Left ventricle myocardium superior (tissue), 1 donor: ENCODE results near the gene PSMD5. TPM values are rescaled to one million over a fixed set of nuclear protein-coding genes. Genes with fewer than 3 reads are reported as not detected.

Source experiments
- ATAC-seq: fragments of 200-7000 bp; cut with Tn5 transposase; one replicate; pipeline ENCODE4 v1.9.1; 2020; ENCODE audit warnings: mild to moderate bottlenecking, moderate library complexity
- DNase-seq: peaks from one replicate; pipeline ENCODE4 v3.0.0-alpha.2; 2020
- intact Hi-C: fragments of 100-400 bp; cut with micrococcal nuclease; formaldehyde crosslinking; loops from one replicate; pipeline ENCODE4 v1.11.0; 2022
- total RNA-seq: library from RNA; stranded (reverse); fragmentation: NEBNext Ultra II Directional; extraction: Animal tissue kit (Norgen Biotek cat#: 25700); gene quantifications from one replicate; pipeline ENCODE4 v1.2.1, GENCODE V29; 2021
- donor health status: DM: no; HTN: yes; CAD: no; lungs with severe emphysema.

Gene PSMD5
- total RNA-seq, 1 donor from 2014 or later: 14.0 TPM

- intact Hi-C loops: no loop called here
- ATAC-seq: no peak
- no peak for DNase-seq
Observed at GRCh38 chr9:120775859-120776258, 66.9 kb downstream of the PSMD5 start.

- intact Hi-C loops: no loop called here
- ATAC-seq (no peak), DNase-seq (no peak)
Observed at GRCh38 chr9:120774719-120775118, 68.0 kb downstream of the PSMD5 start.

GRCh38 chr9:120773256-120773655 is 69.5 kb downstream of the PSMD5 start:
- DNase-seq (no peak), ATAC-seq (no peak)
- intact Hi-C loops: no loop called here

- intact Hi-C loops: no loop called here
- ATAC-seq (no peak), DNase-seq (no peak)
Observed at GRCh38 chr9:120770931-120771330, 71.8 kb downstream of the PSMD5 start.

- ATAC-seq (no peak), DNase-seq (no peak)
- intact Hi-C loops: loop anchor here (10.0 kb wide), 1 partner anchor 166 kb away; no protein-coding TSS in a partner anchor
Observed at GRCh38 chr9:120768886-120769285, 73.8 kb downstream of the PSMD5 start.

GRCh38 chr9:120768247-120768646 is 74.5 kb downstream of the PSMD5 start:
- no peak for ATAC-seq
- intact Hi-C loops: loop anchor here (10.0 kb wide), 1 partner anchor 167 kb away; no protein-coding TSS in a partner anchor

GRCh38 chr9:120767451-120767850 is 75.3 kb downstream of the PSMD5 start:
- no peak for DNase-seq
- intact Hi-C loops: loop anchor here (10.0 kb wide), 1 partner anchor 167 kb away; no protein-coding TSS in a partner anchor
- ATAC-seq: no peak

More at GRCh38 chr9:120768247-120768646, 74.5 kb downstream of the PSMD5 start:
- no peak for DNase-seq

Other genes starting within 250 kb of the PSMD5 start
- 32.8 TPM for gene MEGF9, start 128.5 kb downstream of the PSMD5 start, total RNA-seq
- 46.8 TPM for gene FBXW2, start 49.5 kb downstream of the PSMD5 start, total RNA-seq
- gene PHF19, start 34.3 kb upstream of the PSMD5 start, total RNA-seq: 9.5 TPM
- 2.4 TPM for gene TRAF1, start 83.9 kb upstream of the PSMD5 start, total RNA-seq
- 0.69 TPM for gene C5, start 207.4 kb upstream of the PSMD5 start, total RNA-seq
- gene CNTRL, start 232.0 kb upstream of the PSMD5 start, total RNA-seq: 4.2 TPM